ENCODE measurements around the gene C21orf91. TPM values are rescaled to one million over a fixed set of nuclear protein-coding genes. Genes with fewer than 3 reads are reported as not detected.

The C21orf91 gene
- total and polyA plus RNA-seq, 2 donors (not counting 3 experiments of a cell fraction or from before 2014, with no cell fraction given) = 1.3 to 4.2 TPM

- Histone ChIP-seq H3K79me2 (ENCODE audit: control insufficient read depth, insufficient read depth, low read length) (no peaks in the 10 kb centered on the region), H3K4me1 (ENCODE audit: control insufficient read depth, extremely low read depth, insufficient read depth, low read length) (no peaks in the 10 kb centered on the region), H3K36me3 (ENCODE audit: control insufficient read depth in 2 of 2, extremely low read depth in 1 of 2, insufficient read depth in 2 of 2, low read length in 2 of 2) (no peaks in the 10 kb centered on the region), H3K9ac (replicated peaks; ENCODE audit: extremely low read depth, insufficient read depth, low read length) (no peak overlapping the region), H2AFZ (ENCODE audit: low read depth, low read length) (no peak overlapping the region), H3K27ac (ENCODE audit: insufficient read depth, low read depth, low read length) (no peak overlapping the region), H3K9me3 (replicated peaks; ENCODE audit: control insufficient read depth, insufficient read depth, low read length) (no peaks in the 10 kb centered on the region), H3K9me1 (replicated peaks; ENCODE audit: control insufficient read depth, extremely low read depth, insufficient read depth, low read length) (no peaks in the 10 kb centered on the region), H4K20me1 (replicated peaks; ENCODE audit: control insufficient read depth, extremely low read depth, insufficient read depth, low read length) (no peaks in the 10 kb centered on the region), H3K4me2 (ENCODE audit: insufficient read depth, low read length) (no peak overlapping the region), H3K27me3 (ENCODE audit: control insufficient read depth in 2 of 2, insufficient read depth in 2 of 2, low read length in 2 of 2) (no peaks in the 10 kb centered on the region), H3K4me3 (replicated peaks in 1 of 3; ENCODE audit: insufficient read depth in 1 of 3, low read depth in 1 of 3, low read length in 3 of 3) (no peak overlapping the region)
- POLR2A ChIA-PET = no interaction called here
- DNase-seq (ENCODE audit: low read depth, low spot score) (no peak), FAIRE-seq (no peak)
- no TSS peak for BruUV-seq (replicated peaks)
- CTCF ChIA-PET = no interaction called here
- dilution Hi-C loops (cut with MboI; ENCODE audit: extremely low pct_ligation_motif_present, low sequenced_read_pairs) (no loop called here), intact Hi-C loops (cut with micrococcal nuclease) (no loop called here)
- TF ChIP-seq POLR2A (IDR thresholded peaks at IDR 0.05; ENCODE audit: low read depth, low read length) (no peak), EZH2 (IDR thresholded peaks at IDR 0.05; ENCODE audit: borderline replicate concordance, low read depth, low read length, severe bottlenecking) (no peak), GATA2 (IDR thresholded peaks at IDR 0.05; ENCODE audit: insufficient read depth, insufficient read length, low read depth, low read length) (no peak), MAX (IDR thresholded peaks at IDR 0.05; ENCODE audit: insufficient read depth, insufficient read length) (no peak), CTCF (IDR thresholded peaks at IDR 0.05; ENCODE audit: extremely low read depth in 1 of 2, insufficient read depth in 1 of 2, low read depth in 1 of 2, low read length in 2 of 2) (no peak), FOS (IDR thresholded peaks at IDR 0.05; ENCODE audit: borderline replicate concordance, insufficient read depth, low read length) (no peak), POLR2AphosphoS5 (IDR thresholded peaks at IDR 0.05; ENCODE audit: insufficient read depth, low read depth, low read length) (no peak)
Observed at GRCh38 chr21:17758683-17759082, 60.5 kb downstream of the C21orf91 start.
